GM18858 (cell line): ENCODE measurements around the gene BBLN.

Experiments used
- ATAC-seq: cut with Tn5 transposase; IDR thresholded peaks from one replicate; pipeline ENCODE4 v1.9.1; 2021; ENCODE audit not compliant: unreplicated experiment

BBLN gene

GRCh38 chr9:128188209-128188608, 28.1 kb downstream of the BBLN start:
- no peak for ATAC-seq

GRCh38 chr9:128190013-128190412, 29.9 kb downstream of the BBLN start:
- ATAC-seq, result no peak

- ATAC-seq, result no peak
Measured at GRCh38 chr9:128190516-128191405, 30.7 kb downstream of the BBLN start.

GRCh38 chr9:128191406-128192046, 31.5 kb downstream of the BBLN start, which contains the start of gene CIZ1:
TSS of gene CIZ1 (minus strand) at chr9:128191572. CDS start at chr9:128190857, 715 bp downstream.
- peak; percentile 55 for ATAC-seq

- ATAC-seq, result no peak
Measured at GRCh38 chr9:128192601-128193371, 32.7 kb downstream of the BBLN start.

GRCh38 chr9:128193469-128194096, 33.5 kb downstream of the BBLN start:
- no peak for ATAC-seq

- no peak for ATAC-seq
Measured at GRCh38 chr9:128201441-128202369, 41.6 kb downstream of the BBLN start.

GRCh38 chr9:128202648-128203023, 42.6 kb downstream of the BBLN start:
- no peak for ATAC-seq

GRCh38 chr9:128203024-128203706, 43.1 kb downstream of the BBLN start, which contains the start of gene DNM1:
TSS of gene DNM1 (plus strand) at chr9:128203379. CDS start at chr9:128203471, 92 bp downstream.
- ATAC-seq, result no peak

GRCh38 chr9:128203707-128204551, 43.9 kb downstream of the BBLN start:
- no peak for ATAC-seq

- ATAC-seq, result no peak
Measured at GRCh38 chr9:128204858-128205257, 44.8 kb downstream of the BBLN start.

GRCh38 chr9:128205296-128205944, 45.4 kb downstream of the BBLN start:
- no peak for ATAC-seq

- no peak for ATAC-seq
Measured at GRCh38 chr9:128206484-128206883, 46.4 kb downstream of the BBLN start.

- ATAC-seq, result no peak
Measured at GRCh38 chr9:128206916-128207910, 47.1 kb downstream of the BBLN start.

GRCh38 chr9:128208386-128208785, 48.3 kb downstream of the BBLN start:
- ATAC-seq, result no peak

GRCh38 chr9:128208946-128209669, 49.0 kb downstream of the BBLN start:
- ATAC-seq, result no peak
